Gastrocnemius medialis (tissue), 4 donors: Measurements from ENCODE around the gene UBE2V1.
"Not testable (repeated sequence)": the region's sequence is repeated elsewhere in the genome, so short reads cannot be mapped to it uniquely, and the experiment has no call there.

Experiments used
- CTCF ChIP-seq, 5 experiments: fragments of 450-650 bp in 3 of 5; fragments of 200-600 bp in 2 of 5; sonication (generic) in 2 of 5; IDR thresholded peaks in 4 of 5; conservative IDR thresholded peaks in 1 of 5; 1 replicate in 4 of 5; 2 replicates in 1 of 5; pipeline ENCODE4 v1.5.1; 2016 to 2019; ENCODE audit warnings: antibody characterized with exemption in 5 of 5, mild to moderate bottlenecking in 3 of 5, moderate library complexity in 3 of 5
- POLR2A ChIP-seq, 2 donors: fragments of 450-650 bp; IDR thresholded peaks; one replicate each; pipeline ENCODE4 v1.6.1; 2017; ENCODE audit warnings: antibody characterized with exemption in 2 of 2, mild to moderate bottlenecking in 2 of 2, moderate library complexity in 2 of 2

- TF ChIP-seq POLR2A (IDR thresholded peaks at IDR 0.05); CTCF (IDR thresholded peaks at IDR 0.05 in 4 of 5, conservative IDR thresholded peaks at IDR 0.05 in 1 of 5): not testable (repeated sequence)
These were observed 22.2 kb upstream of the UBE2V1 start for GRCh38 chr20:50135157-50135556.
